ENCODE results near the gene MT1E. TPM values are rescaled to one million over a fixed set of nuclear protein-coding genes. Genes with fewer than 3 reads are reported as not detected.
A peak's percentile ranks its signal among the peaks of the same experiment; 100 is the strongest.

MT1E gene
- total RNA-seq, 1 donor, result 105 TPM

DNA sequence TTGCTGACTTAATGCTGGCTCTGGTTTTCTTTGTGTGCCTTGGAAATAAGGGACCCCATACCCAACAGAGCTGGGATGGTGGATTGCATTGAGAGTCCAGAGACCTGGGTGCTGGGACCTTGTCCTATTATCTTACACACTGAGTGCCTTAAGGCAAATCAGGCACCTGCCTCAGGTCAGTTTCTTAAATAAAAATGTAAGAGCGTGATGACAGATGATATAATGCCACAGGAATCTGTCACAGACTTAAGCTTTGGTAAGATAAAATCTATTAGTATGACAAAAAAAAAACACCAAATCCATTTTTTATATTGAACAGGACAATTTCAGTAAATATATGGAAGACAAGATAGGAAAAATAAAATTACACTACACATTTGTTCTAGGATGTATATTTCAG lies 14.5 kb downstream of the MT1E start:
- Histone ChIP-seq H3K79me2 (ENCODE audit: insufficient read depth, low read length) (no peaks in the 10 kb centered on the region), H3K36me3 (ENCODE audit: insufficient read depth, low read length) (no peaks in the 10 kb centered on the region), H3K27ac (ENCODE audit: low read depth, low read length) (no peak overlapping the region), H3K4me1 (ENCODE audit: insufficient read depth, low read length) (peaks cover 8% of the 10 kb centered on the region), H3K4me3 (ENCODE audit: insufficient read depth, low read length) (no peak overlapping the region), H4K20me1 (ENCODE audit: insufficient read depth, low read length) (no peaks in the 10 kb centered on the region), H3K27me3 (ENCODE audit: insufficient read depth, low read length) (peaks cover 11% of the 10 kb centered on the region), H2AFZ (ENCODE audit: low read length) (no peak overlapping the region), H3K9me3 (ENCODE audit: low read depth, low read length) (no peaks in the 10 kb centered on the region), H3K4me2 (ENCODE audit: insufficient read depth, low read length) (no peak overlapping the region)
- TF ChIP-seq, protein P1, sequence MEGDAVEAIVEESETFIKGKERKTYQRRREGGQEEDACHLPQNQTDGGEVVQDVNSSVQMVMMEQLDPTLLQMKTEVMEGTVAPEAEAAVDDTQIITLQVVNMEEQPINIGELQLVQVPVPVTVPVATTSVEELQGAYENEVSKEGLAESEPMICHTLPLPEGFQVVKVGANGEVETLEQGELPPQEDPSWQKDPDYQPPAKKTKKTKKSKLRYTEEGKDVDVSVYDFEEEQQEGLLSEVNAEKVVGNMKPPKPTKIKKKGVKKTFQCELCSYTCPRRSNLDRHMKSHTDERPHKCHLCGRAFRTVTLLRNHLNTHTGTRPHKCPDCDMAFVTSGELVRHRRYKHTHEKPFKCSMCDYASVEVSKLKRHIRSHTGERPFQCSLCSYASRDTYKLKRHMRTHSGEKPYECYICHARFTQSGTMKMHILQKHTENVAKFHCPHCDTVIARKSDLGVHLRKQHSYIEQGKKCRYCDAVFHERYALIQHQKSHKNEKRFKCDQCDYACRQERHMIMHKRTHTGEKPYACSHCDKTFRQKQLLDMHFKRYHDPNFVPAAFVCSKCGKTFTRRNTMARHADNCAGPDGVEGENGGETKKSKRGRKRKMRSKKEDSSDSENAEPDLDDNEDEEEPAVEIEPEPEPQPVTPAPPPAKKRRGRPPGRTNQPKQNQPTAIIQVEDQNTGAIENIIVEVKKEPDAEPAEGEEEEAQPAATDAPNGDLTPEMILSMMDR (IDR thresholded peaks at IDR 0.05; ENCODE audit: extremely low read depth, low read depth, low read length), result no peak
- DNase-seq (ENCODE audit: insufficient read length, low spot score, missing footprints), result no peak

DNA sequence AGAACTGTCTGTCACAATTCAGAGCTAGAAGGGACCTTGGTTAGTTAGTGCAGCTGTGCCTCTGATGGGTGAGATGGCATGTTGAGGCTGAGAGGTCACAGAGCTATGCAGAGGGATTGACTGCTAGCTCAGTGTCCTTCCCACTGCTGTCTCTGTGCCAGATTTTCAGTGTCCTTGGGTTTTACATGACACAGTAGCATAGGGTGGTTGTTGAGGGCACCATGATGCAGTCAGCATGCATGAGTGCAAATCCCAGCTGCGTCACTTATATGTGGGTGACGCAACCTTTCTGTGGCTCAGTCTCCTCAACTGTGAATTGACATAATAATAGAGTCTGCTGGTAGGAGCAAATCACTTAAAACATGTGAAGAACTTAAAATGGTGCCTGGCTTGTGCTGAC lies 15.6 kb downstream of the MT1E start:
- no peak overlapping the region for H3K4me3 ChIP-seq (ENCODE audit: insufficient read depth, low read length)
- H3K4me2 ChIP-seq (ENCODE audit: insufficient read depth, low read length), result no peak overlapping the region
- no peak overlapping the region for H3K27ac ChIP-seq (ENCODE audit: low read depth, low read length)
- H3K79me2 ChIP-seq (ENCODE audit: insufficient read depth, low read length), result no peaks in the 10 kb centered on the region
- no peaks in the 10 kb centered on the region for H3K36me3 ChIP-seq (ENCODE audit: insufficient read depth, low read length)
- H3K4me1 ChIP-seq (ENCODE audit: insufficient read depth, low read length), result peaks cover 8% of the 10 kb centered on the region
- no peak overlapping the region for H2AFZ ChIP-seq (ENCODE audit: low read length)
- TF ChIP-seq, protein P1 (IDR thresholded peaks at IDR 0.05; ENCODE audit: extremely low read depth, low read depth, low read length), result no peak
- H3K27me3 ChIP-seq (ENCODE audit: insufficient read depth, low read length), result peaks cover 17% of the 10 kb centered on the region
- no peaks in the 10 kb centered on the region for H3K9me3 ChIP-seq (ENCODE audit: low read depth, low read length)
- no peak for DNase-seq (ENCODE audit: insufficient read length, low spot score, missing footprints)
- H4K20me1 ChIP-seq (ENCODE audit: insufficient read depth, low read length), result no peaks in the 10 kb centered on the region

DNA sequence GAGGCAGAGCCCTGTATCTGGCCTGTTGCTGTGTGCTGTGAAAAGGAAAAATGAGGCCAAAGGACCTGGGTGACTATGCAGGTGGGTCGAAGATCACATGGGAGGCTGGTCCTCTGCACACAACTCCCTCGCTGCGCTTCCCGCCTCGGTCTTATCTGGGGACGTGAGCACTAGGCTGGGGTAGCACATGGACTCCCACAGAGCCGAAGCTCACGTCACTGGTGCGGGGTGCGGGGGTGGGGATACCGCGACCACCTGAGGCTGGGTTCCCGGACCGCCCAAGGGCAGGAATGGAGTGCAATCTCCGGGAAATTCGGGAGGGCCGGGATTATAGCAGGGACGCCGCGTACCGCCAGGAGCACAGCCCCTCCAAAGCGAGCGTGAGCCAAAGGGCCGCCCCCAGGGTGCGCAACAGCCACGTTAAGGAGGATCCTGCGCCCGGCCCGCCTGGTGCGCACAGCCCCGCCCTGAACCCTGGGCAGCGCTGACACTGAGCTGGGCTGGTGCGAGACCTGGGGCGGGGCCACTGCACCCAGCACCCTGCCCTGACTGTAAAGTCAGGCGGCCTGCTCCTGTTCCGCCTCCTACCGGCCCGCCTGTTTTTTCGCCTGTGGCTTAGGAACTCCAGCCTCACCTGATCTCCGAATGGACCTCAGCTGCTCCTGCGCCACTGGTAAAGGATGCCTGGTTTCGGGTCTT lies 17.6 kb downstream of the MT1E start:
- Histone ChIP-seq H3K27me3 (ENCODE audit: insufficient read depth, low read length) (peaks cover 34% of the 10 kb centered on the region), H3K4me2 (ENCODE audit: insufficient read depth, low read length) (peak overlapping the region; percentile 74)
- peak; percentile 92 for DNase-seq (ENCODE audit: insufficient read length, low spot score, missing footprints)

DNA sequence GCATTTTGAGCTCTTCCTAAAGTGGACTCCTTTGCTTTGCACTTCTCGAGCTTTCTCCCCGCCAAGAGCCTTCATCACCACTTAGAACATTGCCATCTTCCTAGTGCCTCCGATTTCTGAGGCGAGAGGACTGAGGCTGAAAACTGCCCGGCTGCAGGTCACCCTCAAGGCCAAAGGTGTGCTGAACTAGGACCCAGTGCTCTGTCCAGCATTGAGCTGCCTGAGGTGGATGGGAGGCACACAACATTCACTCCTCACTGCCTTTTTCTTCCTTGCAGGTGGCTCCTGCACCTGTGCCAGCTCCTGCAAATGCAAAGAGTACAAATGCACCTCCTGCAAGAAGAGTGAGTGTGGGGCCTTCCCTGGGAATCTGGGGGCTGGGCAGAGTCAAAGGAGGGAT lies 18.3 kb downstream of the MT1E start:
- Histone ChIP-seq H3K4me3 (ENCODE audit: insufficient read depth, low read length) (no peak overlapping the region), H3K36me3 (ENCODE audit: insufficient read depth, low read length) (no peaks in the 10 kb centered on the region), H3K9me3 (ENCODE audit: low read depth, low read length) (no peaks in the 10 kb centered on the region), H3K79me2 (ENCODE audit: insufficient read depth, low read length) (no peaks in the 10 kb centered on the region), H3K27me3 (ENCODE audit: insufficient read depth, low read length) (peaks cover 38% of the 10 kb centered on the region), H4K20me1 (ENCODE audit: insufficient read depth, low read length) (no peaks in the 10 kb centered on the region), H3K4me2 (ENCODE audit: insufficient read depth, low read length) (peak overlapping the region; percentile 74), H3K27ac (ENCODE audit: low read depth, low read length) (no peak overlapping the region), H3K4me1 (ENCODE audit: insufficient read depth, low read length) (peaks cover 4% of the 10 kb centered on the region), H2AFZ (ENCODE audit: low read length) (peak overlapping the region; percentile 76)
- TF ChIP-seq, protein P1 (IDR thresholded peaks at IDR 0.05; ENCODE audit: extremely low read depth, low read depth, low read length), result no peak
- no peak for DNase-seq (ENCODE audit: insufficient read length, low spot score, missing footprints)

More for the DNA sequence above, 17.6 kb downstream of the MT1E start:
- H2AFZ ChIP-seq (ENCODE audit: low read length), result peak overlapping the region; percentile 76
- no peaks in the 10 kb centered on the region for H3K9me3 ChIP-seq (ENCODE audit: low read depth, low read length)
- H3K4me1 ChIP-seq (ENCODE audit: insufficient read depth, low read length), result peaks cover 8% of the 10 kb centered on the region
- no peaks in the 10 kb centered on the region for H3K36me3 ChIP-seq (ENCODE audit: insufficient read depth, low read length)
- no peak overlapping the region for H3K27ac ChIP-seq (ENCODE audit: low read depth, low read length)
- H4K20me1 ChIP-seq (ENCODE audit: insufficient read depth, low read length), result no peaks in the 10 kb centered on the region
- no peaks in the 10 kb centered on the region for H3K79me2 ChIP-seq (ENCODE audit: insufficient read depth, low read length)
- TF ChIP-seq, protein P1 (IDR thresholded peaks at IDR 0.05; ENCODE audit: extremely low read depth, low read depth, low read length), result peak; percentile 25
- peak overlapping the region; percentile 62 for H3K4me3 ChIP-seq (ENCODE audit: insufficient read depth, low read length)

Measured in osteoblast (primary cell).